GM12873 (cell line): ENCODE measurements around the gene METTL13.

ENCODE experiments used
- CTCF ChIP-seq: IDR thresholded peaks from 2 replicates; pipeline ENCODE4 v1.5.1; 2012; ENCODE audit warnings: low read depth, mild to moderate bottlenecking, moderate library complexity, low read length, control low read depth; ENCODE audit not compliant: insufficient read depth; ENCODE audit errors: missing control alignments

METTL13 gene

DNA sequence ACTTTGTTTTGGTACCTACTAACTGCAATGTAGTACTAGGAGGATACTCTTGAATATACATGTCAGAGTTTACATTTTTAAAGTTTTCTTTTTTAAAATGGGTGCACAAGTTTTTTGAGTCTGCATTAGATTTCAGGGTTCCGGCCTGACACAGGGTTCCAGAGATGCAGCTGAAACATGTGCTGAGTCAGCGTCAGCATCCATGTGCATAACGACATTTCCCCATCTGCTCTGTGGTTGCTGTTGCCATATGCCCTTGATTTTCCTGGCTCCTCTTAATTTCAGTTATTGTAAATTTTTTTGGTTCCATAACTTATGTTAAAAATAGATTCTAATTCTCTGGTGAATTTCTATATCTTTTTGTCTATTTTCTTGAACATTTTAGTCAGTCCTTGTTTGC, 12.3 kb upstream of the METTL13 start:
- no peak for TF ChIP-seq CTCF

GRCh38 chr1:171769754-171770153, 11.7 kb upstream of the METTL13 start:
- TF ChIP-seq CTCF, result no peak

DNA sequence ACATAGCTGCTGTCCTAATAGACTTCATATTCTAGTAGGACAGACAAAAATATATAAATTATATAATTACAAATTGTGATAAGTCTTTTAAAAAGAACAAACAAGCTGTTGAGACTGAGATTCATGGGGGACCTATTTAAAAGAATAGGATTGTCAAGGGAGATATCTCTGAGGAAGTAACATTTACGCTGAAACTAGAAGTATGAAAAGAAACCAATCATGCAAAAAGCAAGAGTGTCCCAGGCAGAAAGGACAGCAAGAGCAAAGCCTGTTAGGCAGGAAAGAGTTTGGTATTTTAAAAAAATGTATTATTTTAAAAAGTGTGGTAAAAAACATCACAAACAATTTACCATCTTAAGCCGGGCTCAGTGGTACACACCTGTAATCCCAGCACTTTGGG, 9.1 kb upstream of the METTL13 start:
- TF ChIP-seq CTCF, result no peak

DNA sequence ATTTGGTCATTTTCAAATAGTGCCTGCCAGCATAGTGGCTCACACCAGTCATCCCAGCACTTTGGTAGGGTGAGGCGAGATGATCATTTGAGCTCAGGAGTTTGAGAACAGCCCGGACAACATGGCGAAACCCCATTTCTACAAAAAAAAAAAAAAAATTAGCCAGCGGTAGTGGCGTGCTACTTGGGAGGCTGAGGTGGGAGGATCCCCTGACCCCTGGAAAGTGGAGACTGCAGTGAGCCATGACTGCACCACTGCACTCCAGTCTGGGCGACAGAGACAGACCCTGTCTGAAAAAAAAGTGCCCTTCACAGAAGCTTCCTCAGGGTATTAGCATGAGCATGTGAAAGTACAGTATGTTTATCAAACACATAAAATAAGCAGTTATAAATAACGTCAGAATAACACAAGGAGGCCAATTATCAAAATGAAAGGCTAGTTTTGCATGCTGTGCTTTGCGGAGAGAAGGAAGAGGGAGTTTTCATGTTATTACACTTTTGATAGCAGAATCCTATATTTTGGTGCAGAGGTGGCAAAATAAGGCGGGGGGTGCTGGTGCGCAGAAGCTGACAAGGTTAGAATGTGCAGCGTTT, 781 bp upstream of the METTL13 start:
- TF ChIP-seq CTCF, result no peak

- no peak for TF ChIP-seq CTCF
Observed at GRCh38 chr1:171783816-171784530, 2.5 kb downstream of the METTL13 start.

DNA sequence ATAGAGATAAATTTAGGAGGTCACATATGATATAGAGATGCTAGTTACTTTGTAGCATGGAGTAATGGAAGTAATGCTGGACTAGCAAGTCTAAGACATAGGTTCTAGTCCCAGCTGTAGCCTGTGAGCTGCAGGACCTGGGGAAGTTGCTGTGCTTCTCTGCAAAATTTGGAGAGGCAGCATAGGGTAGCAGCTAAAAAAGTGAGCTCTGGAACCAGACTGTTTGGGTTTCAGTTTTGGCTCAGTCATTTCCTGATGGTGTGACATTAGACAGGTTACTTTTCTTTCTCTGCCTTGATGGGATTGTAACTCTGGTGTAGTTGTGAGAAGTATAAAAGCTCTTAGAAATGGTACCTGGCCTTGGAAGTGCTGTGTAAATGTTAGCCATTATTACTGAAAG, 3.3 kb downstream of the METTL13 start:
- no peak for TF ChIP-seq CTCF

- no peak for TF ChIP-seq CTCF
Observed at GRCh38 chr1:171785766-171786165, 4.3 kb downstream of the METTL13 start.
